Breast epithelium (tissue), 3 donors: ENCODE data around the gene TTC38.

Experiments used
- CTCF ChIP-seq, 3 donors: fragments of 450-650 bp; IDR thresholded peaks; one replicate each; pipeline ENCODE4 v1.5.1; 2016 to 2017; ENCODE audit warnings: antibody characterized with exemption in 3 of 3, mild to moderate bottlenecking in 3 of 3, moderate library complexity in 3 of 3
- POLR2A ChIP-seq: fragments of 450-650 bp; IDR thresholded peaks from one replicate; pipeline ENCODE4 v1.6.1; 2016; ENCODE audit warnings: antibody characterized with exemption, mild to moderate bottlenecking, moderate library complexity
- POLR2AphosphoS5 ChIP-seq, 3 donors: sonication (generic); formaldehyde crosslinking; IDR thresholded peaks; one replicate each; pipeline ENCODE4 v1.6.1; 2017; ENCODE audit warnings: antibody characterized with exemption in 3 of 3

- TF ChIP-seq POLR2A (no peak), CTCF (IDR thresholded peaks at IDR 0.05) (no peak), POLR2AphosphoS5 (IDR thresholded peaks at IDR 0.05) (no peak)
Measured at GRCh38 chr22:46241396-46242007, 26.3 kb upstream of the TTC38 start.
